ENCODE data around the gene ICAM3. TPM values are rescaled to one million over a fixed set of nuclear protein-coding genes. Genes with fewer than 3 reads are reported as not detected.

Gene ICAM3
- total and polyA plus RNA-seq, 10 of the 15 experiments (the other 5 are each of a cell fraction or from before 2014, with no cell fraction given) = 5.5 to 152 (median 90.7) TPM

DNA sequence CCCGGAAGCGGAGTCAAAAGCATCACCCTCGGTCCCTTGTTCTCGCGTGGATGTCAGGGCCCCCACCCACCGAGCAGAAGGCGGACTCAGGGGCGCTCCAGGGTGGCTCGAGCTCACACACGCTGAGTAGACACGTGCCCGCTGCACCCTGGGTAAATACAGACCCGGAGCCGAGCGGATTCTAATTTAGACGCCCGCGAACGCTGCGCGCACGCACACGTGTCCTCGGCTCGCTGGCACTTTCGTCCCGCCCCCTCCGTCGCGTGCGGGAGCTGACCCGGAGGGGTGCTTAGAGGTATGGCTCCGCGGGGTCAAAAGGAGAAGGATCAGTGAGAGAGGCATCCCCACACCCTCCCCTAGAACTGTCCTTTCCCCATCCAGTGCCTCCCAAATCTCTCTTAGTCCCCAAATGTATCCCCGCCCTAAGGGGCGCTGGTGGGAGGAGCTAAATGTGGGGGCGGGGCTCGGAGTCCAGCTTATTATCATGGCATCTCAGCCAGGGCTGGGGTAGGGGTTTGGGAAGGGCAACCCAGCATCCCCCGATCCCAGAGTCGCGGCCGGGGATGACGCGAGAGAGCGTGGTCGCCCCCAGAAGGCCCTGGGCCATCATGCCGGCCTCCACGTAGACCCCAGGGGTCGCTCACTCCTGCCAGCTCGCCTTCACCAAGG is 50.1 kb downstream of the ICAM3 start (continued):
- TF ChIP-seq, protein P1, sequence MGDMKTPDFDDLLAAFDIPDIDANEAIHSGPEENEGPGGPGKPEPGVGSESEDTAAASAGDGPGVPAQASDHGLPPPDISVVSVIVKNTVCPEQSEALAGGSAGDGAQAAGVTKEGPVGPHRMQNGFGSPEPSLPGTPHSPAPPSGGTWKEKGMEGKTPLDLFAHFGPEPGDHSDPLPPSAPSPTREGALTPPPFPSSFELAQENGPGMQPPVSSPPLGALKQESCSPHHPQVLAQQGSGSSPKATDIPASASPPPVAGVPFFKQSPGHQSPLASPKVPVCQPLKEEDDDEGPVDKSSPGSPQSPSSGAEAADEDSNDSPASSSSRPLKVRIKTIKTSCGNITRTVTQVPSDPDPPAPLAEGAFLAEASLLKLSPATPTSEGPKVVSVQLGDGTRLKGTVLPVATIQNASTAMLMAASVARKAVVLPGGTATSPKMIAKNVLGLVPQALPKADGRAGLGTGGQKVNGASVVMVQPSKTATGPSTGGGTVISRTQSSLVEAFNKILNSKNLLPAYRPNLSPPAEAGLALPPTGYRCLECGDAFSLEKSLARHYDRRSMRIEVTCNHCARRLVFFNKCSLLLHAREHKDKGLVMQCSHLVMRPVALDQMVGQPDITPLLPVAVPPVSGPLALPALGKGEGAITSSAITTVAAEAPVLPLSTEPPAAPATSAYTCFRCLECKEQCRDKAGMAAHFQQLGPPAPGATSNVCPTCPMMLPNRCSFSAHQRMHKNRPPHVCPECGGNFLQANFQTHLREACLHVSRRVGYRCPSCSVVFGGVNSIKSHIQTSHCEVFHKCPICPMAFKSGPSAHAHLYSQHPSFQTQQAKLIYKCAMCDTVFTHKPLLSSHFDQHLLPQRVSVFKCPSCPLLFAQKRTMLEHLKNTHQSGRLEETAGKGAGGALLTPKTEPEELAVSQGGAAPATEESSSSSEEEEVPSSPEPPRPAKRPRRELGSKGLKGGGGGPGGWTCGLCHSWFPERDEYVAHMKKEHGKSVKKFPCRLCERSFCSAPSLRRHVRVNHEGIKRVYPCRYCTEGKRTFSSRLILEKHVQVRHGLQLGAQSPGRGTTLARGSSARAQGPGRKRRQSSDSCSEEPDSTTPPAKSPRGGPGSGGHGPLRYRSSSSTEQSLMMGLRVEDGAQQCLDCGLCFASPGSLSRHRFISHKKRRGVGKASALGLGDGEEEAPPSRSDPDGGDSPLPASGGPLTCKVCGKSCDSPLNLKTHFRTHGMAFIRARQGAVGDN (IDR thresholded peaks at IDR 0.05) = peak; percentile 84
- peak; percentile 95 to 99 for TF ChIP-seq BHLHE40 (IDR thresholded peaks at IDR 0.05; ENCODE audit: borderline replicate concordance in 1 of 2, low read depth in 2 of 2, low read length in 1 of 2)
- no peak for TF ChIP-seq ASH2L (IDR thresholded peaks at IDR 0.05; ENCODE audit: borderline replicate concordance, low read depth)
- no peak for TF ChIP-seq NR2C2 (IDR thresholded peaks at IDR 0.05; ENCODE audit: borderline replicate concordance, control insufficient read depth, insufficient read length, low read depth)
- TF ChIP-seq CREB1 (IDR thresholded peaks at IDR 0.05; ENCODE audit: low read depth) = 0 out of 2 replicates have a peak, but pooled peaks have one; percentile 25
- TF ChIP-seq FOS (IDR thresholded peaks at IDR 0.05; ENCODE audit: borderline replicate concordance, extremely low read depth, insufficient read length) = no peak
- TF ChIP-seq MEF2B (IDR thresholded peaks at IDR 0.05; ENCODE audit: partially characterized antibody, poor library complexity, severe bottlenecking) = peak; percentile 53
- TF ChIP-seq, protein P2, sequence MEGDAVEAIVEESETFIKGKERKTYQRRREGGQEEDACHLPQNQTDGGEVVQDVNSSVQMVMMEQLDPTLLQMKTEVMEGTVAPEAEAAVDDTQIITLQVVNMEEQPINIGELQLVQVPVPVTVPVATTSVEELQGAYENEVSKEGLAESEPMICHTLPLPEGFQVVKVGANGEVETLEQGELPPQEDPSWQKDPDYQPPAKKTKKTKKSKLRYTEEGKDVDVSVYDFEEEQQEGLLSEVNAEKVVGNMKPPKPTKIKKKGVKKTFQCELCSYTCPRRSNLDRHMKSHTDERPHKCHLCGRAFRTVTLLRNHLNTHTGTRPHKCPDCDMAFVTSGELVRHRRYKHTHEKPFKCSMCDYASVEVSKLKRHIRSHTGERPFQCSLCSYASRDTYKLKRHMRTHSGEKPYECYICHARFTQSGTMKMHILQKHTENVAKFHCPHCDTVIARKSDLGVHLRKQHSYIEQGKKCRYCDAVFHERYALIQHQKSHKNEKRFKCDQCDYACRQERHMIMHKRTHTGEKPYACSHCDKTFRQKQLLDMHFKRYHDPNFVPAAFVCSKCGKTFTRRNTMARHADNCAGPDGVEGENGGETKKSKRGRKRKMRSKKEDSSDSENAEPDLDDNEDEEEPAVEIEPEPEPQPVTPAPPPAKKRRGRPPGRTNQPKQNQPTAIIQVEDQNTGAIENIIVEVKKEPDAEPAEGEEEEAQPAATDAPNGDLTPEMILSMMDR (IDR thresholded peaks at IDR 0.05 in 2 of 3, conservative IDR thresholded peaks at IDR 0.05 in 1 of 3; ENCODE audit: control insufficient read depth in 2 of 3, extremely low read depth in 1 of 3, insufficient read depth in 1 of 3, low read depth in 3 of 3, low read length in 3 of 3) = no peak
- peak; percentile 64; the same call in 1 of the 2 replicates for TF ChIP-seq GATAD2B (conservative IDR thresholded peaks at IDR 0.05; ENCODE audit: low read depth)
- TF ChIP-seq NFXL1 (IDR thresholded peaks at IDR 0.05; ENCODE audit: borderline replicate concordance) = no peak
- no peak for TF ChIP-seq SMC3 (IDR thresholded peaks at IDR 0.05; ENCODE audit: borderline replicate concordance, low read length)
- no peak for TF ChIP-seq ZNF384 (IDR thresholded peaks at IDR 0.05; ENCODE audit: borderline replicate concordance, low read depth, low read length)
- TF ChIP-seq HDGF (IDR thresholded peaks at IDR 0.05) = no peak
- no peak; the same call in 1 of the 2 replicates for TF ChIP-seq MXI1 (IDR thresholded peaks at IDR 0.05; ENCODE audit: low read depth, low read length)
- TF ChIP-seq DPF2 (IDR thresholded peaks at IDR 0.05) = 0 out of 2 replicates have a peak, but pooled peaks have one; percentile 18
- TF ChIP-seq EED (IDR thresholded peaks at IDR 0.05; ENCODE audit: low read depth) = no peak
- TF ChIP-seq NBN (IDR thresholded peaks at IDR 0.05) = no peak
- TF ChIP-seq RAD51 (IDR thresholded peaks at IDR 0.05) = peak; percentile 74
- TF ChIP-seq NR2F1 (conservative IDR thresholded peaks at IDR 0.05) = peak; percentile 77
- no peak for TF ChIP-seq TAF1 (IDR thresholded peaks at IDR 0.05; ENCODE audit: borderline replicate concordance, low read depth, low read length)
- TF ChIP-seq PKNOX1 (IDR thresholded peaks at IDR 0.05) = no peak
- TF ChIP-seq MYB (IDR thresholded peaks at IDR 0.05; ENCODE audit: borderline replicate concordance, low read depth, low read length) = no peak
- no peak for TF ChIP-seq MTA2 (IDR thresholded peaks at IDR 0.05; ENCODE audit: low read depth)
- TF ChIP-seq TCF3 (IDR thresholded peaks at IDR 0.05; ENCODE audit: borderline replicate concordance, insufficient read depth, low read depth, low read length) = no peak
